HUES64 (cell line): Measurements from ENCODE around the gene C9orf50.

Experiments used
- H3K27ac ChIP-seq: 2 replicates; pipeline ENCODE4 v1.7.0; 2013; ENCODE audit warnings: low read depth, low read length, inconsistent platforms
- H3K27me3 ChIP-seq: 2 replicates; pipeline ENCODE4 v1.6.1; 2013; ENCODE audit warnings: mild to moderate bottlenecking, low read length; ENCODE audit not compliant: insufficient read depth
- H3K36me3 ChIP-seq: 2 replicates; pipeline ENCODE4 v1.6.1; 2013; ENCODE audit warnings: mild to moderate bottlenecking, low read length; ENCODE audit not compliant: insufficient read depth
- H3K4me1 ChIP-seq: 2 replicates; pipeline ENCODE4 v1.6.1; 2013; ENCODE audit warnings: mild to moderate bottlenecking, low read length, moderate library complexity; ENCODE audit not compliant: insufficient read depth
- H3K4me3 ChIP-seq: 2 replicates; pipeline ENCODE4 v1.5.1; 2013; ENCODE audit warnings: mild to moderate bottlenecking, low read length, moderate library complexity
- H3K9ac ChIP-seq: 2 replicates; pipeline ENCODE4 v1.6.1; 2013; ENCODE audit warnings: mild to moderate bottlenecking, low read depth, low read length
- H3K9me3 ChIP-seq: 2 replicates; pipeline ENCODE4 v1.6.1; 2013; ENCODE audit warnings: low read depth, low read length; ENCODE audit not compliant: insufficient read depth
- WGBS: fragments of 150-250, 120-280 bp; methylation state at CpG from one replicate; pipeline ENCODE4 v1.1.7; 2013; ENCODE audit warnings: missing lambda C conversion rate; 5-methylcytosine and 5-hydroxymethylcytosine counted together

C9orf50 gene

DNA sequence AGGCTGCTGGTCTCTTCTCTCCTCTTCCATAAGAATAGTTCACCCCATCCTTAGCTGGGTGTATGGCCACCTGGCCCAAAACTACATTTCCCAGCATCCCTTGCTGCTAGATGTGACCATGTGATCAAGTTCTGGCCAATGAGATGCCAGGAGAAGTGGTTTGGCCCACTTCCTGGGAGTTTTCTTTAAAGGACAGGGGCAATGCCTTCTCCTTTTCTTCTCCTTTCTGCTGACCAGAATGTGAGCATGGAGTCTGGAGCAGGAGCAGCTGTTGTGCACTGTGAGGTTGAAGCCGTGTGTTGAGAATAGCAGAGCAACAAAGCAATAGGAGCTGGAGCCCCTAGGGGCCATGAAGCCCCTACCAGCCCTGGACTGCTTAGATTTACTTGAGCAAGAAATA is 36.8 kb downstream of the C9orf50 start:
- Histone ChIP-seq H3K9me3 (no peaks in the 10 kb centered on the region), H3K27ac (no peak overlapping the region), H3K4me3 (no peak overlapping the region), H3K9ac (no peak overlapping the region), H3K27me3 (peaks cover 11% of the 10 kb centered on the region; the same call in 1 of the 2 replicates), H3K36me3 (no peaks in the 10 kb centered on the region), H3K4me1 (0 out of 2 replicates have a peak, but pooled peaks cover 4% of the 10 kb centered on the region)
- 72% methylated on average over 1 of the region's 1 CpG for WGBS

DNA sequence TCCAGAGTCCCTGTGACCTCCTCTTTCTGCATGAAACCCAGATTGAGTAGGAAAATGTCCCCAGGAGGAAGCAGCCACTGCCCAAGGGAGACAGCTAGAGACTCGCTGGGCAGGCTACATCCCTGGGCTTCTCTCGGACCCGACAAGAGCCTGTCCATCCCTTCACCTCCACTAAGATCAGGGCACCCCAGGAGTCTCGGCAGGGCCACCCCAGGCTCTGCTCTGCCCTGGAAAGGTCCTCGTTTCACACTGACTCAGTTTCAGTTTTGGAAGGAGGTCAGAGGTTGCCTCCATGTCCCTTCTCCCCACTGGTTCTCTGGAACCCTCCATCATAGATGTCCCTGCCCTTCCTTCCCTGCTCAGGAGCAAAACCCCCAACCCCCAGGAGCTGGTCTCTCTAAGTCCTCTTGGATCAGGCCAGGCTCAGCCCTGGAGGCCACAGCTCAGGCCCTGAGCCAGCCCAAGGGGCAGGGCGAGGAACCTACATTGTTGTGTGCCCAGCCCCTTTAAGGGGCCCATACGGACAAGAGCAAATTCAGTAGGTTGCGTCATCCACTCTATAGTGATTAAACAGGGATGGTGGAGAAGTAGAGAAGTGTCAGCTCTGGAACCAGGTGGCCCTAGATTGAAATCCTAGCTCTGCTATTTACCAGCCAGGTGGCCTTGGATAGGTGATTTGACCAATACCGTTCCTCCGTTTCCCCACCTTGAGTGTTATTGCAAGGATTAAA is 37.4 kb downstream of the C9orf50 start:
- H3K9ac ChIP-seq = no peak overlapping the region
- no peaks in the 10 kb centered on the region for H3K9me3 ChIP-seq
- no peaks in the 10 kb centered on the region for H3K36me3 ChIP-seq
- 0 out of 2 replicates have a peak, but pooled peaks cover 4% of the 10 kb centered on the region for H3K4me1 ChIP-seq
- peaks cover 5% of the 10 kb centered on the region; the same call in 1 of the 2 replicates for H3K27me3 ChIP-seq
- no peak overlapping the region for H3K27ac ChIP-seq
- H3K4me3 ChIP-seq = no peak overlapping the region
- WGBS = 74% methylated on average over 8 of the region's 10 CpGs

DNA sequence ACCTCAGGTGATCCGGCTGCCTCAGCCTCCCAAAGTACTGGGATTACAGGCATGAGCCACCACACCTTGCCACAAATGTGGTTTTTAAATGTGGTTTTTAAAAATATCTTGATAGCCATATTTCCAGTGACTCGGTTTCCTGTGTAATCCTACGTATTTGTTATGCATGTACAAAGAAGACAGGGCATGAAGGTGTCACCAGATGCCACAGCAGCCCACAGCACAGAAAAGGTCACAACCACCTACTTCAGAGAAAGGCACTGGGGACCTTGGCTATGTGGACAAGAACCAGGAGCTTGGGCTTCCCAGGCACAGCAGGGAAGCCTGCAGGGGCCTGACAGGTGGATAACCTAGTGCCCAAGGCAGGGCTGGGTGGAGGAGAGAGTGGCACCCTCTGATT is 38.0 kb downstream of the C9orf50 start:
- Histone ChIP-seq H3K9me3 (no peaks in the 10 kb centered on the region), H3K27me3 (no peaks in the 10 kb centered on the region), H3K4me3 (no peak overlapping the region), H3K27ac (no peak overlapping the region), H3K4me1 (0 out of 2 replicates have a peak, but pooled peaks cover 4% of the 10 kb centered on the region), H3K36me3 (no peaks in the 10 kb centered on the region), H3K9ac (no peak overlapping the region)
- 94% methylated on average over 3 of the region's 3 CpGs for WGBS

DNA sequence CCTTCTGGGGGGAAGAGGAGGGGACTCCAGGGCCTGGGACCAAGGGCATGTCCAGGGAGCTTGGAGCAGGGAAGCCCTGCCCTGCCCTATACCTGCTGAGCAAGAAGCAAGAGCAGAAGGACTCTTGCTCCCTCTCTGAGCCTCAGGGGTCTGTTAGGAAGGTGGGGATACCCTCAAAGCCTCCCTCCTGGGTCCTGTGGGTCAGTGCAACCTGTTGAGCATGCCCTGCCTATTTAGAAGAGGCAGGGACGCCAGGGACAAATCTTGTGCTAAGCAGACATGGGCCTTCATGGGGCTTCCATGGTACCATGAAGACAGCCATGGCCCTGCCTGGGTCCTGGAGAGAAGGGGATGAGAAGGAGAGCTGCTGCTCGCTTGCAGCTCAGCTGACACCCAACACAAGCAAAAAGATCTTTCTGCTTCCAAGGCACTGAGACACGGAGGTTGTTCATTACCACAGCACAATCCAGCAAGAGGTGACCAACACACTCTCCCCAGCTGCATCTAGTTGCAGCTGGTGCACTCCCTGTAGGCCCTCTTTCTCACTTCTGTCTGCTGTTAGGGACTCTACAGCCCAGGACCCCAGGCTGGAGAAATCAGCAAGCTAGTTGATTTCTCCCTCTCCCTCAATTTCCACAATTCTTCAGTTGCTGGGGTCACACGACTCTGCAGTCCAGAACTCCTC is 39.3 kb downstream of the C9orf50 start:
- H3K27ac ChIP-seq = no peak overlapping the region

DNA sequence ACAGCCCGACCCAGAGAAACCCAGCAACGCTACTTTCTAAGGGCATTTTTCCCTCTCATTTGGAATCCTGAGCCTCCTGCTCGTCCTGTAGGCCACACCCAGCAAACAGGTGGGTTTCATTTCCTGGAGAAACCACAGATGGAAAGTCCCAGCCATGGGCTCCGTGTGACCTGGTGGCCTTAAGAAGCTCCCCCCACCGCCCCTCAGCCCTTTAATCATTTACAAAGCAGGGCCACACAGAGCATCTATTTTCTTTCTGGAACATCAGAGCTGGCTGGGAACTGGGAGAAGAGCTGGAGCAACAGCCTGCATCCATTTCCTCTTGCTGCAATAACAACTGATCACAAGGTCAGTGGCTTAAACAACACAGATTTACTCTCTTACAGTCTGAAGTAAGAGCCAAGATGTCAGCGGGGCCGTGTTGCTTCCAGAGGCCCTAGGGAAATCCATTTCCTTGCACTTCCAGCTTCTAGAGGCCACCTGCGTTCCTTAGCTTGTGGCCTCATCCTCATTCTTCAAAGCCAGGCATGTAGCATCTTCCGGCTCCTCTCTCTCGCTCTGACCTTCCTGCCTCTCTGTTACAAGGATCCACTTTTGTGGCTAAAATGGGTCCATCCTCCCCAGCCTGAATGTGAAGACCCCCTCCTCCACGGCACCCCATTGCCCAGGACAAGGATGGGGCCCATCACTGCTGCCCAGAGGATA is 40.5 kb downstream of the C9orf50 start:
- Histone ChIP-seq H3K27ac (no peak overlapping the region), H3K27me3 (no peaks in the 10 kb centered on the region), H3K4me1 (no peaks in the 10 kb centered on the region), H3K4me3 (no peak overlapping the region), H3K36me3 (no peaks in the 10 kb centered on the region), H3K9ac (no peak overlapping the region), H3K9me3 (no peaks in the 10 kb centered on the region)
- WGBS = 88% methylated on average over 11 of the region's 11 CpGs

More for the DNA sequence above, 39.3 kb downstream of the C9orf50 start:
- no peaks in the 10 kb centered on the region for H3K4me1 ChIP-seq
- H3K36me3 ChIP-seq = no peaks in the 10 kb centered on the region
- no peaks in the 10 kb centered on the region for H3K9me3 ChIP-seq
- H3K27me3 ChIP-seq = no peaks in the 10 kb centered on the region
- WGBS = 79% methylated on average over 4 of the region's 4 CpGs
- H3K4me3 ChIP-seq = no peak overlapping the region
- H3K9ac ChIP-seq = no peak overlapping the region

DNA sequence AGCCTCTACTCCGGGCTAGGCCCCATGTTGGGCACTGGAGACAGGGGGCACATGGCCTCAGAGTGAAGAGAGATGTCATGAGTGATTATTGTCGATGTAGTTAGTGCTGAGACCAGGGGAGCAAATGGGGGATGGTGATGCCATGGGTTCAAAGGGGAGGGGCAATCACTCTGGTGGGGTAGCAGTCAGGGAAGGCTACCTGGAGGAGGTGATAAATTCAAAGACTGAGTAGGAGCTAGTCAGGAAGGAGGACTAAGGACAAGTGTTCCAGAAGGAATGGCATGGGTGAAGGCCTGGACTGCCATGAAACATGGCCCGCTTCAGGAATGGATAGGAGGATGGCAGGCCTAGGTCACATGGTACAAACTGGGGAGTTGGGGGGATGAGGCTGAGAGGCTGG is 41.6 kb downstream of the C9orf50 start:
- Histone ChIP-seq H3K4me1 (no peaks in the 10 kb centered on the region), H3K36me3 (no peaks in the 10 kb centered on the region), H3K27me3 (no peaks in the 10 kb centered on the region), H3K9me3 (no peaks in the 10 kb centered on the region), H3K9ac (no peak overlapping the region), H3K27ac (no peak overlapping the region), H3K4me3 (no peak overlapping the region)
- 90% methylated on average over 3 of the region's 3 CpGs for WGBS

DNA sequence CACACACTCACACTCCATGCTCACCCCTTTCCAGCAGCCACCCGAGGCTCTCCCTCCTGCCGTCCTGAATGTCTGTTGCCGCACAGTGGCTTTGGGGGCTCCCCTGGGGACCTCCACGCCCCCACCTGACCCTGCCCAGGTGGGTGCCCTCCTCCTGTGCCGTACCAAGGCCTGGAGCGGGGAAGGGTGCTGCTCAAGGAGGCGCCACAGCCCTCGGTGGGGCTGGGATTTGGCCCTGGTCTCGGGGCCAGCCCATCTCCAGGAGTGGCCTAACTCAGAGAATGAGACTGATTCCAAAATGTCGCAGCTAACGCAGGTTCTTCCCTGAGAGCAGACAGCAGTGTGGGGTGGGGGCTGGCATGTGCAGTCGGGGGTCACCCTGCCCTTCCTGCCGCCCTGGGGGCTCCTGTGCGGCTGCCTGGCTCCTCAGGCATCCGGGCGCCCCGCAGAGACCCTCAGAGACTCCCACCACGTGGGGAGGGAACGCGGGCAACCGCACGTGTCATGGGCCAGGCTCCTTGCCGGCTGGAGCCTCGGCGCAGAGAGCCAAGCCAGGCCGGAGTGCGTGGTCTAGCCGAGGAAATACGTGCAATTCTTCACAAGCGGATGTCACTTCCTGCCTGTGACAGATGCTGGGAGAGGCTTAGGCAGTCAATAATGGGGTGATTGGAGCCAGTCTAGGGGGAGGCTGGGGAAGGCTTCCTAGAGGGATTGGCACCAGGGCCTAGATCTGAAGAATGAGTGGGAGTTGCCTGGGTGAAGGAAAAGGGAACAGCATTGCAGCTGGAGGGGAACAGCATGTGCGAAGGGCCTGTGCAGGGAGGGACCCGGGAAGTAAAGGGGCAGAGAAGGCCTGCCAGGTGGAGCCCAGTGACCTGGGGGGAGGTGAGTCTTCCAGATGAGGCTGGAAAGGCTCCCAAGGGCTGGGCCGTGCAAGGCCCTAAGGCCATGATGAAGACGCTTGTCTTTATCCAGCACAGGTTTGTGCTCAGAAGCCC is 44.1 kb downstream of the C9orf50 start:
- H3K27ac ChIP-seq = no peak overlapping the region
- no peak overlapping the region for H3K4me3 ChIP-seq
- no peaks in the 10 kb centered on the region for H3K9me3 ChIP-seq
- H3K36me3 ChIP-seq = no peaks in the 10 kb centered on the region
- no peaks in the 10 kb centered on the region for H3K4me1 ChIP-seq
- H3K9ac ChIP-seq = no peak overlapping the region
- 90% methylated on average over 34 of the region's 34 CpGs for WGBS
- no peaks in the 10 kb centered on the region for H3K27me3 ChIP-seq

DNA sequence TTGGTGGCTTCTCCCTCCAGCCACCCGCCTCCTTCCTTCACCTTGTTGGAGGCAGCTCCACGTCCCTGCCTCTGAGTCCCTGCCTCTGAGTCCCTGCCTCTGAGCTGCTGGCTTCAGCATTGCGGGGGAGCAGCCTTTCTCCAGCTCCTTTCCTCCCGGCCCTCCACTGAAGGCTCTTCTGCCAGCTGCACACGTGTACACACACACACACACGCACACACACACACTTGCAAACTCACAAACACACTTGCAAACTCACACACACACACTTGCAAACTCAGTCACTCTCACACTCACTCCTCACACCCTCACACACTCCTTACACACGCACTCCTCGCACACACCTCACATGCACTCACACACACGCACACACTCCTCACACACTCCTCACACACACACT is 45.1 kb downstream of the C9orf50 start:
- no peaks in the 10 kb centered on the region for H3K9me3 ChIP-seq
- no peak overlapping the region for H3K27ac ChIP-seq
- H3K9ac ChIP-seq = no peak overlapping the region
- no peak overlapping the region for H3K4me3 ChIP-seq
- no peaks in the 10 kb centered on the region for H3K27me3 ChIP-seq
- no peaks in the 10 kb centered on the region for H3K36me3 ChIP-seq
- H3K4me1 ChIP-seq = no peaks in the 10 kb centered on the region; the same call in 1 of the 2 replicates
- 81% methylated on average over 9 of the region's 9 CpGs for WGBS

DNA sequence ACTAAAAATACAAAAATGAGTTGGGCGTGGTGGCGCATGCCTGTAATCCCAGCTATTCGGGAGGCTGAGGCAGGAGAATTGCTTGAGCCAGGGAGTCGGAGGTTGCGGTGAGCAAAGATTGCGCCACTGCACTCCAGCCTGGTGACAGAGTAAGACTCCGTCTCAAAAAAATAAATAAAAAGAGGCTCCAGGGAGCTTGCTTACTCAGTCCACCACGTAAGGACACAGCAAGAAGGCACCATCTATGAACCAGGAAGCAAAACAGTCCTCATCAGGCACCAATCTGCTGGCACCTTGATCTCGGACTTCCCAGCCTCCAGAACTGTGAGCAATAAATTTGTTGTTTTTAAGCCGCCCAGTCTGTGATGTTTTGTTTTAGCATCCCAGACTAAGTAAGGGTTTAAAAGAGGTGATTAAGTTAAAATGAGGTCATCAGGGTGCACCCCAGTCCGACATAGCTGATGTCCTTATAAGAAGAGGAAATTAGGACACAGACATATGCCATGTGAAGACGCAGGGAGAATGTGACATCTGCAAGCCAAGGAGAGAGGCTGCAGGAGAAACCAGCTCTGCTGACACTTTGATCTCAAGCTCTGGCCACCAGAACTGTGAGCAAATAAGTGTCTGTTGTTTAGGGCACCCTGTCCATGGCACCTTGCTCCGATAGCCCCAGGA is 45.9 kb downstream of the C9orf50 start:
- H3K27ac ChIP-seq = no peak overlapping the region
- H3K4me1 ChIP-seq = no peaks in the 10 kb centered on the region; the same call in 1 of the 2 replicates
- H3K9ac ChIP-seq = no peak overlapping the region
- no peaks in the 10 kb centered on the region for H3K27me3 ChIP-seq
- no peak overlapping the region for H3K4me3 ChIP-seq
- no peaks in the 10 kb centered on the region for H3K9me3 ChIP-seq
- H3K36me3 ChIP-seq = no peaks in the 10 kb centered on the region
- WGBS = 93% methylated on average over 13 of the region's 13 CpGs

DNA sequence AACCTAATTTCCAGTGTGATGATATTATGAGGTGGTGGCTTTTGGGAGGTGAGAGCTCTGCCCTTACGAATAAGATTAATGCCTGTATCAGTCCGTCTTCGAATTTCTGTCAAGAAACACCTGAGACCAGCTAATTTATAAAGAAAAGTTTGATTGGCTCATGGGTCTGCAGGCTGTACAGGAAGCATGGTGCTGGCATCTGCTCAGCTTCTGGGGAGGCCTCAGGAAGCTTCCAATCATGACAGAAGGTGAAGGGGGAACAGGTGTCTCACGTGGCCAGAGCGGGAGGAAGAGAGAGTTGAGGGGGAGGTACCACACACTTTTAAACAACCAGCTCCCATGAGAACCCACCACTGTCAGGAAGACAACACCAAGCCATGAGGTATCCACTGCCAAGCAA is 46.9 kb downstream of the C9orf50 start:
- Histone ChIP-seq H3K9ac (no peak overlapping the region), H3K36me3 (no peaks in the 10 kb centered on the region), H3K9me3 (no peaks in the 10 kb centered on the region), H3K27ac (no peak overlapping the region), H3K4me1 (no peaks in the 10 kb centered on the region; the same call in 1 of the 2 replicates), H3K4me3 (no peak overlapping the region), H3K27me3 (no peaks in the 10 kb centered on the region; the same call in 1 of the 2 replicates)
- WGBS = 91% methylated on average over 4 of the region's 5 CpGs
